Measurements from ENCODE around the gene MARCO.

MARCO gene

DNA sequence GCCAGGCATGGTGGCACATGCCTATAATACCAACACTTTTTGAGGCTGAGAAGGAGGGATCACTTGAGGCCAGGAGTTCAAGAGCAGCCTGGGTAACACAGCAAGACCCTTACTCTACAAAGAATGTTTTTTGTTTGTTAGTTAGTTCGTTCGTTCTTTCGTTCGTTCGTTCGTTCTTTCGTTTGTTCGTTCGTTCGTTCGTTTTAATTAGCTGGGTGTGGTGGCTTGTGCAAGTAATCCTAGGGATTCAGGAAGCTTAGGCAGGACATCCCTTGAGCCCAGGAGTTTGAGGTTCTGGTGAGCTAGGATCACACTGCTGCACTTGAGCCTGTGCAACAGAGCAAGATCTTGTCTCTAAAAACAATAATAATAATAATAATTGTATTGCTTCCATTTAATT lies 98.7 kb downstream of the MARCO start:
- DNase-seq (ENCODE audit: low read depth) = no peak

Data from activated T-helper 1 cell treated with Interleukin-2 at 50 U/mL for 16 hours (primary cell).